ENCODE measurements around the gene ING4.

ING4 gene

DNA sequence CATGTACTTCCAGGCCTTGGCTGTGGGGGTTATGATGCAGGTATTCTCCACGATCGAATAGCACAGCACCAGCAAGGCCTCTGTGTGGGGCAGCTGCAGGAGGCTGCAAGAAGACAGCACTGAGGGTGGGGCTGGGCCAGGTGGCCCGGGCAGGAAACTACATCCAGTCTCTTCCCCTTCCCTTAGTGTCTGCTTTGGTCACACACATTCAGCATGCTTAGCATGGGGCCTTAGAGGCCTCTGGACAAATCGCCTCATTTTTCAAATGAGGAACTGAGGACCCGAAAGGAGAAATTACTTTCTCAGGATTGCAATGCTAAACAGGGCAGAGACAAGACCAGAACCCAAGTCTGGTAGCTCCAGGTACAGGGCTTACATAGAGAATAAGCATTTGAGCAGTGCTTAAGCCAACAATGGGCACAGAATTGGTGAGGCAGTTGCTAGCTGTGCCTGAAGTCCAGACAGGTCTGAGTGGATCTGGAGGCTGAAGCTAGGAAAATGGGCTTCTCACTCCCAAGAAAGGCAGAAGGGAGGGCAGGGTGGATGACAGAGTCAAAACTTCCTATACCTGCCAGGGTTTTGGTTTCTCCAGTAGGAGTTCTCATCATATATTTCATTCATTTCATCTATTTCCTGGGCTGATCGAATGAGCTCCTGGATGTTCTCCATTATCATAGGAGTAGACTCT lies 19.2 kb downstream of the ING4 start:
- TF ChIP-seq, protein P1, sequence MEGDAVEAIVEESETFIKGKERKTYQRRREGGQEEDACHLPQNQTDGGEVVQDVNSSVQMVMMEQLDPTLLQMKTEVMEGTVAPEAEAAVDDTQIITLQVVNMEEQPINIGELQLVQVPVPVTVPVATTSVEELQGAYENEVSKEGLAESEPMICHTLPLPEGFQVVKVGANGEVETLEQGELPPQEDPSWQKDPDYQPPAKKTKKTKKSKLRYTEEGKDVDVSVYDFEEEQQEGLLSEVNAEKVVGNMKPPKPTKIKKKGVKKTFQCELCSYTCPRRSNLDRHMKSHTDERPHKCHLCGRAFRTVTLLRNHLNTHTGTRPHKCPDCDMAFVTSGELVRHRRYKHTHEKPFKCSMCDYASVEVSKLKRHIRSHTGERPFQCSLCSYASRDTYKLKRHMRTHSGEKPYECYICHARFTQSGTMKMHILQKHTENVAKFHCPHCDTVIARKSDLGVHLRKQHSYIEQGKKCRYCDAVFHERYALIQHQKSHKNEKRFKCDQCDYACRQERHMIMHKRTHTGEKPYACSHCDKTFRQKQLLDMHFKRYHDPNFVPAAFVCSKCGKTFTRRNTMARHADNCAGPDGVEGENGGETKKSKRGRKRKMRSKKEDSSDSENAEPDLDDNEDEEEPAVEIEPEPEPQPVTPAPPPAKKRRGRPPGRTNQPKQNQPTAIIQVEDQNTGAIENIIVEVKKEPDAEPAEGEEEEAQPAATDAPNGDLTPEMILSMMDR (IDR thresholded peaks at IDR 0.05; ENCODE audit: low read depth, low read length), result no peak
- DNase-seq (ENCODE audit: extremely low read depth, low read depth), result no peak

DNA sequence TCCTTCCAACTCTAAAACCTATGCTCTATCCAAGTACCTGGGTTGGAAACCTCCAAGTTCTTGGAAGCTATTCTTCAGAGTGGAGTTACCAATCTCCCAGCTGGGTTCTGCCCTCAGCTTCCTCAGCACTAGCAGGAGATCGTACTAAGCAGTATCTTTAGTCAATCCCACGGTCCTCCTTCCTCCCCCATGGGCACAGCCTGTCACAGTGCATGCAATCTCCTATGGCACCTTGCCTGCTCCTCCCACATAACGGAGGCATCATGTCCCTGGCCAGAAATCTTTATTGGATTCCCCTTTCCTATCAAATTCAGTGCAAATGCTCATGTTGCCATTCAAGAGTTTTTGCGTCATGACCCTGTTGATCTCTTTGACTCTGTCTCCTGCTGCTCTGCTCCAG lies 21.8 kb downstream of the ING4 start:
- TF ChIP-seq, protein P1 (IDR thresholded peaks at IDR 0.05; ENCODE audit: low read depth, low read length), result no peak
- DNase-seq (ENCODE audit: extremely low read depth, low read depth), result no peak

DNA sequence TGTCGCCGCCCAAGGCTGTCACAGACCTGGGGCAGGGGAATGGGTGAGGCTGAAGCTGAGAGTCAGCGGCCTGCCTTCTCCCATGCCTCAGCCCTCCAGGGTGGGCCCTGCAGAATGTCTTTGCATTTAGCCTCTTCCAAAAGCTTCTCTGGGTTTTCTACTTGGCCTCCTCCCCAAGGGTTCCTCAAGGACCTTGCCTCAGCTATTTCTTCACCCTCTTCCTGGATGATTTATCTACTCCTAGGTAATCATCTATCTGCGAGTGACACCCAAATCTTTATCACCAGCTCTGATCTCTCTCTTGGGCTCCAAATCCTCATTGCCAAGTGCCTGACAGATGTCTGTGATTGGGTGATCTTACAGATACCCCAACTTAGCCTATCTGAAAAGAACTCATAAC lies 22.4 kb downstream of the ING4 start:
- TF ChIP-seq, protein P1 (IDR thresholded peaks at IDR 0.05; ENCODE audit: low read depth, low read length), result no peak
- DNase-seq (ENCODE audit: extremely low read depth, low read depth), result no peak

DNA sequence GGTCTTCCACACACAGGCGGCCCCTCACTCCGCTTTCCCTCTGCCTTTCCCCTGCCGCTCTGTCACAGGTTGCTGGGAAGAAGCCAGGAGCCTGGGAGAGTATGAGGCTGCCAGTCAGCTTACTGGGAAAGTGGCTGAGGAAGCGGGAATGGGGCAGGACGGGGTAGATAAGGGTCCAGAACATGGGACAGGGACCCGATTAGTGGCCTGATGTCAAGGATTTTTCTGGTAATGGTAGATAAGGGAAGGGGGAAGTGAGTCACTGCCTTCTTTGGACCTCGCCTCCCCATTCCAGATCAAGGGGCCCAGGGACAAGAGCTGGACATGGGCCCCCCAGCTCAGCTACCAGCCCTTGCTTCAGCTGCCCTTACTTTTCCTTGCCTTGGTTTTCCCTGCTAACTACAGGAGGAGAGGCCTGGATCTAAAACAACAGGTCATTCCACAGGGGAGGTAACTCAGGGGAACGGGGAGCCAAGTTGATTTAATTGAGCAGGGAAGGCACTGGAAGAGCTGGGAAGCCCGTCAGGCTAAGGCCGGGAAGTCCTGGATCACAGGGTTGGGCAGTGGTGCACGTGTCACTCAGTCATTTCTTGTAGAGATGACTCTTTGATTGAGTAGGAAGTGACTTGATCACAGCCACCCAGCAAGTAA lies 23.6 kb downstream of the ING4 start:
- TF ChIP-seq, protein P1 (IDR thresholded peaks at IDR 0.05; ENCODE audit: low read depth, low read length), result no peak
- no peak for DNase-seq (ENCODE audit: extremely low read depth, low read depth)

DNA sequence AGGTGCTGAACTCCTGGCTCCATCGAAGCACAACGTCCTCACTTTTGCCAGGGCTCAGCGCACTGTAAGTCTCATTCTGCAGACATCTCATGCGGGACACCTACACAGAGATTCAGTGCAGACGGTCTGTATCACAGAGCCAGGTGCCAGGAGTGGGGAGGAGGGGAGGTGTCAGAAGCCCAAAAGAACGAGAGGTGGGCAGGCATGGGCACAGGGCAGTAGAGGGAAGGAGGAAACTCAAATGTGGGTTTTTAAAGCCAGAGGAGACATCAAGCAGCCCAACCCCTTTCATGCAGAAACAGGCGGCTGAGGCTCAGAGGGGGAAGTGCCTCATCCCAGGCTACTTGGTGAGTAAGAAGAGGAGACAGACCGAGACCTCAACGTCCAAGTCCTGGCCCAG lies 24.6 kb downstream of the ING4 start:
- DNase-seq (ENCODE audit: extremely low read depth, low read depth), result no peak

DNA sequence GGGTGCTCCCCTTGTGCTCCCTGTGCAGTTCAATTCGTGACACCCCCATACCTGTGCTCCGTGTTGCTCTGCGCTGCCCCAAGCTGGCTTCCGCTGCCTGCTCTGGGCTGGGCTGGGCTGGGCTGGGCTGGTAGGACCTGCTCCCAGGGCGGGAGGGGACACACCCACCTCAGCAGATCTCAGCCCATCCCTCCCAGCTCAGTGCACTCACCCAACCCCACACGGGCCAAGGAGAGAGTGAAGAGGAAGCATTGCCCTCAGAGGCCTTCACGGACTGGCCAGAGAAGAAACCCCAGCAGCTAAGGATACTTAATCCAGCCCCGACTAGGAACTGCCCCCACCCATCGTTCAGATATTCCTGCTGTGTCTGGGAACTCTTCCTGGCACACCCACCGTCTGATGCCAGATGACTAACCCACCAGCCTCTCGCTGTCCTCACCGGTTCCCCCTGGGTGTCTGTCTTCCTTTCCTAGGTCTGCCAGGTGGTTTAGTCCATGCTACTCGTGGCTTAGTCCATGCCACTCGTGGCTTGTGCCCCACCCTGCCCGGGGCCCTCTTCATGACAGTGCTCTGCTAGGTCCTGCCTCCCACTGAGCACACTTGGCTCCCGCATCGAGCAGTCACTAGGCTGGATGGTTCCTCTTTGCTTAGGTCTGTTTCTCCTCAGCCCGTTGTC lies 26.9 kb downstream of the ING4 start, which contains the start of gene LPAR5:
LPAR5 (minus strand) TSS at position 104 of the 676 bp plus-strand sequence. CDS start 14,711 bp downstream, outside the sequence.
- TF ChIP-seq, protein P1 (IDR thresholded peaks at IDR 0.05; ENCODE audit: low read depth, low read length), result no peak
- no peak for DNase-seq (ENCODE audit: extremely low read depth, low read depth)

More for the DNA sequence above, 24.6 kb downstream of the ING4 start:
- TF ChIP-seq, protein P1 (IDR thresholded peaks at IDR 0.05; ENCODE audit: low read depth, low read length), result no peak

DNA sequence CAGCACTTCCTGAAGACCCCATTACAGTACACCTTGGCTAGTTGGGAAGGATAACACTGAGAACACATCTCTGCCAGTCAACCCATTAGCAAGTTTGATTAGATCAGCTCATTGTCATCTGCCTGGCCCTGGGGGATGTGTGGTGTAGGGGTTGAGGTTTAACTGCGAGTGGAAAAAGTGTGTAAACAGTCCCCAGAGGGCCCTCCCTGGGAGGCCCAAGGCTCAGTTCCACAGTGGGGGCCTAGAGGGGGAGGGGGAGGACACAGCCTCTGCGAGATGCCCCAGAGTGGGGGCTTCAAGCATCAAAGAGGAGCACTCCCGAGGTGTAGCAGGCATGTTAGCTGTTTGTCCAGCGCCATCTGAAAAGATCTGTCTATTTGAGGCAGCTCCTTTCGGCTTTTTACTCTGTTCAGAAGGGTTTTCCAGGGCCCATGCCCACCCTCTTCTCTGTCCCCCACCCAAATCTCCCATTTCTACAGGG lies 27.5 kb downstream of the ING4 start:
- DNase-seq (ENCODE audit: extremely low read depth, low read depth), result no peak
- TF ChIP-seq, protein P1 (IDR thresholded peaks at IDR 0.05; ENCODE audit: low read depth, low read length), result no peak

Data from AG09319 (cell line).